Mammary epithelial cell (primary cell): ENCODE measurements around the gene UNC5A.

Experiments
- EZH2 ChIP-seq: IDR thresholded peaks from 2 replicates; pipeline ENCODE4 v1.6.1; 2012; ENCODE audit warnings: low read length, inconsistent platforms, borderline replicate concordance
- TF ChIP-seq, protein P1 (sequence below), 2 donors: IDR thresholded peaks in 1 of 2; conservative IDR thresholded peaks in 1 of 2; 2 replicates each; pipeline ENCODE4 v1.5.1; 2011 to 2012; ENCODE audit warnings: inconsistent platforms in 2 of 2, low read length in 2 of 2, mild to moderate bottlenecking in 2 of 2, control low read depth in 1 of 2, low read depth in 1 of 2; ENCODE audit not compliant: insufficient read depth in 1 of 2; ENCODE audit errors: extremely low read depth in 1 of 2

DNA sequence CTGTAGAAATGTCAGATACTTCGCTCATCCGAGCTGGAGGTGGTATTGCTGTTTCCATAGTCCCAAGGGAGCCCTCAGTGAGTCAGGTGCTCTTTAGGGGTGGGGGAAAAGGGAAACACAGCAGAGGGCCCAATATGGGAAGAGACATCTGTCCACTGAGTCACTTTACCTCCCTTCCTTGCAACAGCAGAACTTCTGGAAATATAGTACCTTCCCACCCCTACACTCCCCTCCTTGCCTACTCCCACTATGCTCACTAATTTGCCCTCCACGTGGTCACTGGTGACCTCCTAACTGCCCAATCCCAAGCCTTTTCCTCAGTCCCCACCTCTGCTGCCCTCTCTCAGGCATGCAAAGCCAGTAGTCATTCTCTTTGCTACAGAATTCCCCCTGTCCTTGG is 86.9 kb downstream of the UNC5A start:
- TF ChIP-seq, protein P1, sequence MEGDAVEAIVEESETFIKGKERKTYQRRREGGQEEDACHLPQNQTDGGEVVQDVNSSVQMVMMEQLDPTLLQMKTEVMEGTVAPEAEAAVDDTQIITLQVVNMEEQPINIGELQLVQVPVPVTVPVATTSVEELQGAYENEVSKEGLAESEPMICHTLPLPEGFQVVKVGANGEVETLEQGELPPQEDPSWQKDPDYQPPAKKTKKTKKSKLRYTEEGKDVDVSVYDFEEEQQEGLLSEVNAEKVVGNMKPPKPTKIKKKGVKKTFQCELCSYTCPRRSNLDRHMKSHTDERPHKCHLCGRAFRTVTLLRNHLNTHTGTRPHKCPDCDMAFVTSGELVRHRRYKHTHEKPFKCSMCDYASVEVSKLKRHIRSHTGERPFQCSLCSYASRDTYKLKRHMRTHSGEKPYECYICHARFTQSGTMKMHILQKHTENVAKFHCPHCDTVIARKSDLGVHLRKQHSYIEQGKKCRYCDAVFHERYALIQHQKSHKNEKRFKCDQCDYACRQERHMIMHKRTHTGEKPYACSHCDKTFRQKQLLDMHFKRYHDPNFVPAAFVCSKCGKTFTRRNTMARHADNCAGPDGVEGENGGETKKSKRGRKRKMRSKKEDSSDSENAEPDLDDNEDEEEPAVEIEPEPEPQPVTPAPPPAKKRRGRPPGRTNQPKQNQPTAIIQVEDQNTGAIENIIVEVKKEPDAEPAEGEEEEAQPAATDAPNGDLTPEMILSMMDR (conservative IDR thresholded peaks at IDR 0.05 in 1 of 2, IDR thresholded peaks at IDR 0.05 in 1 of 2; ENCODE audit: extremely low read depth in 1 of 2, insufficient read depth in 1 of 2, low read depth in 1 of 2, low read length in 2 of 2), result no peak
- TF ChIP-seq EZH2, result no peak
